ENCODE data around the gene WNK2. TPM values are rescaled to one million over a fixed set of nuclear protein-coding genes. Genes with fewer than 3 reads are reported as not detected.

WNK2 gene
- total and polyA plus RNA-seq, 2 donors (not counting 3 experiments of a cell fraction or from before 2014, with no cell fraction given), result not detected

- CTCF ChIA-PET, result no interaction called here
- no TSS peak for BruUV-seq (replicated peaks)
Measured at GRCh38 chr9:93238953-93239925, 55.3 kb downstream of the WNK2 start.

More at GRCh38 chr9:93238953-93239925, 55.3 kb downstream of the WNK2 start:
- POLR2A ChIA-PET, result no interaction called here
- Histone ChIP-seq H3K9me1 (replicated peaks; ENCODE audit: control insufficient read depth, extremely low read depth, insufficient read depth, low read length) (no peaks in the 10 kb centered on the region), H3K27me3 (ENCODE audit: control insufficient read depth in 2 of 2, insufficient read depth in 2 of 2, low read length in 2 of 2) (no peaks in the 10 kb centered on the region), H3K4me1 (ENCODE audit: control insufficient read depth, extremely low read depth, insufficient read depth, low read length) (no peaks in the 10 kb centered on the region), H3K9ac (replicated peaks; ENCODE audit: extremely low read depth, insufficient read depth, low read length) (no peak overlapping the region), H3K9me3 (replicated peaks; ENCODE audit: control insufficient read depth, insufficient read depth, low read length) (no peaks in the 10 kb centered on the region), H3K27ac (ENCODE audit: insufficient read depth, low read depth, low read length) (no peak overlapping the region), H3K79me2 (ENCODE audit: control insufficient read depth, insufficient read depth, low read length) (no peaks in the 10 kb centered on the region), H2AFZ (ENCODE audit: low read depth, low read length) (no peak overlapping the region), H3K4me3 (replicated peaks in 1 of 3; ENCODE audit: insufficient read depth in 1 of 3, low read depth in 1 of 3, low read length in 3 of 3) (no peak overlapping the region), H4K20me1 (replicated peaks; ENCODE audit: control insufficient read depth, extremely low read depth, insufficient read depth, low read length) (no peaks in the 10 kb centered on the region), H3K4me2 (ENCODE audit: insufficient read depth, low read length) (no peak overlapping the region), H3K36me3 (ENCODE audit: control insufficient read depth in 2 of 2, extremely low read depth in 1 of 2, insufficient read depth in 2 of 2, low read length in 2 of 2) (no peaks in the 10 kb centered on the region)
- DNase-seq (ENCODE audit: low read depth, low spot score) (no peak), FAIRE-seq (no peak)
- intact Hi-C loops (cut with micrococcal nuclease), result no loop called here
- TF ChIP-seq, protein P1, sequence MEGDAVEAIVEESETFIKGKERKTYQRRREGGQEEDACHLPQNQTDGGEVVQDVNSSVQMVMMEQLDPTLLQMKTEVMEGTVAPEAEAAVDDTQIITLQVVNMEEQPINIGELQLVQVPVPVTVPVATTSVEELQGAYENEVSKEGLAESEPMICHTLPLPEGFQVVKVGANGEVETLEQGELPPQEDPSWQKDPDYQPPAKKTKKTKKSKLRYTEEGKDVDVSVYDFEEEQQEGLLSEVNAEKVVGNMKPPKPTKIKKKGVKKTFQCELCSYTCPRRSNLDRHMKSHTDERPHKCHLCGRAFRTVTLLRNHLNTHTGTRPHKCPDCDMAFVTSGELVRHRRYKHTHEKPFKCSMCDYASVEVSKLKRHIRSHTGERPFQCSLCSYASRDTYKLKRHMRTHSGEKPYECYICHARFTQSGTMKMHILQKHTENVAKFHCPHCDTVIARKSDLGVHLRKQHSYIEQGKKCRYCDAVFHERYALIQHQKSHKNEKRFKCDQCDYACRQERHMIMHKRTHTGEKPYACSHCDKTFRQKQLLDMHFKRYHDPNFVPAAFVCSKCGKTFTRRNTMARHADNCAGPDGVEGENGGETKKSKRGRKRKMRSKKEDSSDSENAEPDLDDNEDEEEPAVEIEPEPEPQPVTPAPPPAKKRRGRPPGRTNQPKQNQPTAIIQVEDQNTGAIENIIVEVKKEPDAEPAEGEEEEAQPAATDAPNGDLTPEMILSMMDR (IDR thresholded peaks at IDR 0.05; ENCODE audit: extremely low read depth in 1 of 2, insufficient read depth in 1 of 2, low read depth in 1 of 2, low read length in 2 of 2), result no peak
- TF ChIP-seq POLR2AphosphoS5 (IDR thresholded peaks at IDR 0.05; ENCODE audit: insufficient read depth, low read depth, low read length) (no peak), MYC (IDR thresholded peaks at IDR 0.05; ENCODE audit: low read depth, low read length) (no peak), MAX (IDR thresholded peaks at IDR 0.05; ENCODE audit: insufficient read depth, insufficient read length) (no peak), POLR2A (IDR thresholded peaks at IDR 0.05; ENCODE audit: low read depth, low read length) (no peak), FOS (IDR thresholded peaks at IDR 0.05; ENCODE audit: borderline replicate concordance, insufficient read depth, low read length) (no peak), EZH2 (IDR thresholded peaks at IDR 0.05; ENCODE audit: borderline replicate concordance, low read depth, low read length, severe bottlenecking) (no peak), JUN (IDR thresholded peaks at IDR 0.05; ENCODE audit: borderline replicate concordance, insufficient read depth, insufficient read length, low read depth) (no peak), GATA2 (IDR thresholded peaks at IDR 0.05; ENCODE audit: insufficient read depth, insufficient read length, low read depth, low read length) (no peak)
- dilution Hi-C loops (cut with MboI; ENCODE audit: extremely low pct_ligation_motif_present, low sequenced_read_pairs), result no loop called here

Measured in endothelial cell of umbilical vein (primary cell).